HFF-Myc (cell line): ENCODE results near the gene SRRM4.

Source experiments
- DNase-seq: peaks from one replicate; pipeline ENCODE4 v3.0.0-alpha.2; 2011; ENCODE audit warnings: low read depth; ENCODE audit errors: extremely low read depth
- H3K4me3 ChIP-seq: replicated peaks from 2 replicates; pipeline ENCODE4 v1.5.1; 2011; ENCODE audit warnings: low read depth, mild to moderate bottlenecking, control low read depth, low read length
- CTCF ChIP-seq: IDR thresholded peaks from 2 replicates; pipeline ENCODE4 v1.5.1; 2012; ENCODE audit warnings: mild to moderate bottlenecking, low read depth, low read length, control low read depth; ENCODE audit errors: missing control alignments

The SRRM4 gene

GRCh38 chr12:119182701-119183493 lies 201.6 kb downstream of the SRRM4 start:
- DNase-seq = no peak
- no peak overlapping the region for H3K4me3 ChIP-seq
- no peak for TF ChIP-seq CTCF

GRCh38 chr12:119183942-119184695 lies 202.8 kb downstream of the SRRM4 start:
- no peak for TF ChIP-seq CTCF
- DNase-seq = no peak
- no peak overlapping the region for H3K4me3 ChIP-seq

- no peak for DNase-seq
- TF ChIP-seq CTCF = no peak
- H3K4me3 ChIP-seq = no peak overlapping the region
These were observed 213.9 kb downstream of the SRRM4 start for GRCh38 chr12:119195256-119195655.

- no peak overlapping the region for H3K4me3 ChIP-seq
These were observed 217.1 kb downstream of the SRRM4 start for GRCh38 chr12:119198440-119198839.

GRCh38 chr12:119200601-119201000 lies 219.3 kb downstream of the SRRM4 start:
- H3K4me3 ChIP-seq = no peak overlapping the region
- DNase-seq = no peak
- TF ChIP-seq CTCF = no peak

More at GRCh38 chr12:119198440-119198839, 217.1 kb downstream of the SRRM4 start:
- no peak for DNase-seq
- TF ChIP-seq CTCF = no peak

GRCh38 chr12:119201789-119202543 lies 220.6 kb downstream of the SRRM4 start:
- no peak overlapping the region for H3K4me3 ChIP-seq
- DNase-seq = no peak
- TF ChIP-seq CTCF = no peak
